ENCODE measurements around the gene PANK4.
"Not testable (repeated sequence)": the region's sequence is repeated elsewhere in the genome, so short reads cannot be mapped to it uniquely, and the experiment has no call there.

Gene PANK4

DNA sequence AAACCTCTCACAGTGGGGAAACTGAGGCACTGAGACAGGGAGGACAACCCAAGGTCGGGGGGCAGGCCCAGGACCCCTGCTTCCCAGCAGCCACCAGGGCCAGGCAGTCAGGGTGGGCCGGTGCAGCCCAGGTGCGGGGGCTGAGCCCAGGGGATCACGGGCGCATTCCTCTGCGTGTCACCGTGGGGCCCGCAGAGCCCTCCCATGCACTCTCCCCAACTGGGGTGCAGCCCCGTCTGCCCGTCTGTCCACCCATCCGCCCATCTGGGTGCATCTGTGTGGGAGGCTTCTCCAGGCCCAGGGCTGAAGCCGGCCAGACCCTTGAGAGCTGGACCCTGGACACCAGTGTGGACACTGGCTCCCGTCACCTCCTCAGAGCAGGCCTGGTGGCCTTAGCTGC, 53.2 kb downstream of the PANK4 start:
- DNase-seq = no peak

DNA sequence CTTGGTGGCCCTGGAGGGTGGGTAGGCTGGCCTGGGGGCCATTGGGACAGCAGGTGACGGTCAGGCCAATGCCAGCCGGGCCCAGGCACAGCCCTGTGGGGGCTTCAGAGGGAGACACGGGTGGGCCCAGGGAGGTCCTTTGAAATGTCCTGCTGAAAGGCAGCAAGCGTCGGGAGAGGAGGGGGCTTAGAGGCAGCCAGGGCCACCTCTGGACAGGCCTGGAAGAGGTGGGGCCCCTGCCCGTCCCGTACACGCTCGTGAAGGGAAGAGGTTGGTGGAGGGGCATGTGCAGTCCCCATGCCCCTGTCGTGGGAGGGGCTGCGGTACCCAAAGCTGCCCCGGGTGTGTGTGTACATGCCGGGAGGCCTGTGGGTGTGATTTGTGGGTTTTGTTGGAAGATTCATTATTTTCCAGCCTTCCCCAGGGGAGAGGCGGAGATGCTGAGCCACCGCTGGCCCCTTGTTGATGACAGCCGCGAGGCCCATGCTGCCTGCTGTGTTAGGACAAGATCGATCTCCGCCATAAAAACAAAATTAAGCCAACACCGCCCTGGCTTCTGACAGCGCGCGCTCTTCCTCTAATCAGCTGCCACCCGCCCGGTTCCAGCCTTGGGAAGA, 53.7 kb downstream of the PANK4 start:
- DNase-seq = no peak

DNA sequence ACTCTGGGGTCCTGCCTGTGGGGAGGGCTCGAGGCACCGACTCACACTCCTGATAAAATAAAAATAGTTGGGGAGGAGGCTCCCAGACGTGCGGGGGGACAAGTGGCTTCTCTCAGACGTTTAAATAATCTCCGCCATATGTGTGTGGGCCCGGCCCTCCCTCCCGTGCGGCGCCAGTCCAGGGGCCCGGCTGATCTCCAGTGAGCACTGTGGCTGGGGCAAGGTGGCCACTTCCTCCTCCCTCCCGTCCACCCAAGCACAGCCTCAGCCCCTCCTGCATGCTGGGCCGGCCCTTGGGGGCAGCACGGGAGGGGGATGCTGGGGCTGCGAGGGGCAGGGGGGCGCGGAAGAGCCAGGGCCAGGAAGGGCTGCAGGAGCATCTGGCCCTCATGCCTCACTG, 54.3 kb downstream of the PANK4 start:
- DNase-seq = no peak

DNA sequence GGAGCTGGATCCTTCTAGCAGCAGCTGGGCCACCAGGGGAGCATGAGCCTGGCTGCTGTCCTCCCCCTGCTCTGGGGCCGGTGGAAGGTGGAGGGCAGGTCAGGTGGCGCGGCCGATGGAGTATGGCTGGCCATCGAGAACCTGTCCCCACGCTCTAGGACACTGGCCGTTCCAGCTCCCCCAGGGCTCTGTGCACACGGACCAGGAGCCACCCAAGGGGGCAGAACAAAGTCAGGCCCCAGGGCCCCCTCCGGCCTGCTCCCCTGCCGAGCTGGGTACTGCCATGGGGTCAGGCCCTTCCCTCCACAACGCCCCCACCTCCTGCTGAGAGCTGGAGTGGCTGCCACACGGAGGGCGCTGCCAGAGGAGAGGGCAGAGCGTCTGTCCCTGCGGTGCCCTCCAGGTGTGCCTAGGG, 54.8 kb downstream of the PANK4 start:
- no peak for DNase-seq

DNA sequence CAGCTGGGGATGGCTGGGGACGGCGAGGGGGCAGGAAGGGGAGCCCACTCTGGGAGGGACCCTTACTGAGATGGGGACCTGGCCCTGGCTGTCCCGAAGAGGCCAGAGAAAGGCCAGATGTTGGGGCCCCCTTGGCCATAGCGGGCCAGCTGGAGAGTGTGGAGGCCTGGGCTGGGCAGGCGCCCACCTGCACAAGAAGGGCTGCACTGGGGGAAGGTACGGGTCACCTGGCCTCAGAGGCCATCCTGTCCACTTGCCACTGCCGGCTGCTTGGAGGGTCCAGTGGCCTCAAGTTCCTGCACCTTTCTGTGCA, 55.3 kb downstream of the PANK4 start:
- DNase-seq = no peak

- DNase-seq = no peak
Measured at GRCh38 chr1:2470290-2471158, 55.9 kb downstream of the PANK4 start.

GRCh38 chr1:2469103-2469940, 57.1 kb downstream of the PANK4 start:
- DNase-seq = no peak

DNA sequence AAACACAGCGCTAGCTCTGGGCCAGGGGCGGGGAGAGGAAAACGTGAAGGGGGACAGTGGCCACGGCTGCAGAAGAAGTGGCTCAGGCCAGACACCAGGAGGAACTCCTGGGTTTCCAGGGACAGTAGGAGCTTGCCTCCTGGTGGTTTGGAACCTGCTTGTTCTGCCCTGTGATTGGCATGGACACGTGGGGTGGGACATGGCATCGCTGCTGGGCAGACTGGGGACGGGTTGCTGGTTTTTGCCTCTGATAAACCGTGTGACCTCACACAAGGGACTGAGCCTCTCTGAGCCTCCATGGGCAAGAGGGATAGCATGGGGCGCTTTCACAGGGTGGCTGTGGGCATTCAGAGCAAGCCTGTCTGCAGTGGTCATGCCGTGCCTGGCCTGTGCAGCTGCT, 57.9 kb downstream of the PANK4 start:
- DNase-seq = no peak

GRCh38 chr1:2468041-2468472, 58.3 kb downstream of the PANK4 start:
- DNase-seq = peak; percentile 65

DNA sequence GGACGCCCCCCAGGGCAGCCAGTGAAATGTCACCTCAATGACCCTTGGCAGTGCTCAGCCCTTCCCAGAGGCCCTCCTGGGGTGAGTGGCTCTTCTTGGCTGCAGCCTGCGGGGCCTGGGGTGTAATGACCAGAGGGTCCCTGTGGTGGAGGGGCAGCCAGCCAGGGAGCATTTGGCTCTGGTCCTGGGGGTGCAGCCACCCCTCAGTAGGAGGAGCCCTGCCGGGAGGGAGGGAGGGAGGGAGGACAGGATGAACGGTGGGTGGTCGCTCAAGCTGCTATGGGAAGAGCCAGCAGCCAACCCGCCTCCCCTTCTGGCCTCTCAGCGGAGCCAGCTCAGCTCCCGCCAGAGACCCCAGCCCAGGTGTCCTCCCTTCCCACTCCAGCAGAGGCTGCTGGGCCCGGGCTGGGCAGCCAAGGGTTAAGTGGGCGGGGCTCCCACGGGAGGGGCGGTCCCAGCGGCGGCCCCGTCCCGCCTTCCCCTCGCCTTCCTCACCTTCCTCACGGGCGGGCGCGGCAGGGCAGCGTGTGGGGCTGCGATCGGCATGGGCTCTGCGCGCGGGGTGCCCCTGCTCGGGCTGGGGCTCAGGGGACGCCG, 59.3 kb downstream of the PANK4 start:
- DNase-seq = peak; percentile 60

DNA sequence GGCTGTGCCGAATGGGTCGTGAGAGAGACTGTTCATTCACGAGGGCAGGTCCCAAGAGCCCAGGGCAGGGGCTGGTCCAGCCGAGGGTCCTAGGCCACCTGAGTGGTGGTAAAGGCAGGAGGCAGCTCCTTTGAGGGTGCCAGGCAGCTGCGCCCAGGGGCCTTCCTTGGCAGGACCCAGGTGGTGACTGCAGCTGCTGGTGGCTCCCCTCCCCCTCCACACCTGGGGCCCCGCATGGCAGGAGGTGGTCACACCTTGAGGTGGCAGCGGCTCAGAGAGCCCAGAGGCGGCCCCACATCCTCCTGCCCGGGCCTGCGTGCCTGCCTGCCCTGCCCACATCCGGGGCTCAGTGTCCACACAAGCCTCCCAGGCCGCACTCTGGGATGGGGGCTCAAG, 60.1 kb downstream of the PANK4 start:
- no peak for DNase-seq

- no peak for DNase-seq
Measured at GRCh38 chr1:2465371-2466269, 60.8 kb downstream of the PANK4 start.

DNA sequence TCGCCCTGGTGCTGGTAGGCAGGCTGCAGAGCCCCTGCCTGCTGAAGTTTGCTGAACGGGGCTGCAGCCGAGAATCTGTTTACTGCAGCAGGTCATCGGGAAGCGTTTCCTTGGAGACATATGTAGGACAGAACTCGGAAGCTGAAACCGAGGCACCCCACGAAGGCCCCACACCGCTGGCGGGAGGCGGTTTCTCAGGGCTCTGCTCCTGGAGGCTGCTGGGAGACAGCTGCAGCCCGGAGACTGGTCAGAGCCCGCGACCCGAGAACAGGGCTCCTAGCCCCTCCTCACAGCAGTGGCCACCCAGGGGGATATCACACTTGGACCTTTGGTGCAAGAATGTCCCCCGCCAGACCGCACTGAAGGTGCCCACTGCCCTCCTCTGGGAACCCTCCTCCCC, 63.0 kb downstream of the PANK4 start:
- DNase-seq = no peak

DNA sequence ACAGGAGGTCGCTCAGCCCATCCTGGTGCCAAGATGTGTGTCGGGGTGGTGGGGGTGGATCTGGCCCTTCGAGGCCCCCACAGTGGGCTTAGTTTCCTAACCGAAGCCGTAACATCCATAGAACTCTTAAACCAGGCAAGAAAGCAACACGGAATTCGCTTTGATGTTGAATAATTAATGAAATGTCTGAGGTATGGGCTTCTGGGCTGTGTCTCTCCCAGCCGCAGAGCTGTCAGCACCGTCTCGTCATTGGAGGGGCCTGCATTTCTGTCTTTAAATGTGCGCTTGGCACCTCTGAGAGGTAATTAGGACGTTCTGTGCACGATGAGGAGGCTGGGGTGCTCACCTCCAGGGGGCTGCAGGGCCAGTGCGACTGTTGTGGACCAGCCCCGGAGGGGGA, 63.6 kb downstream of the PANK4 start:
- DNase-seq = no peak

DNA sequence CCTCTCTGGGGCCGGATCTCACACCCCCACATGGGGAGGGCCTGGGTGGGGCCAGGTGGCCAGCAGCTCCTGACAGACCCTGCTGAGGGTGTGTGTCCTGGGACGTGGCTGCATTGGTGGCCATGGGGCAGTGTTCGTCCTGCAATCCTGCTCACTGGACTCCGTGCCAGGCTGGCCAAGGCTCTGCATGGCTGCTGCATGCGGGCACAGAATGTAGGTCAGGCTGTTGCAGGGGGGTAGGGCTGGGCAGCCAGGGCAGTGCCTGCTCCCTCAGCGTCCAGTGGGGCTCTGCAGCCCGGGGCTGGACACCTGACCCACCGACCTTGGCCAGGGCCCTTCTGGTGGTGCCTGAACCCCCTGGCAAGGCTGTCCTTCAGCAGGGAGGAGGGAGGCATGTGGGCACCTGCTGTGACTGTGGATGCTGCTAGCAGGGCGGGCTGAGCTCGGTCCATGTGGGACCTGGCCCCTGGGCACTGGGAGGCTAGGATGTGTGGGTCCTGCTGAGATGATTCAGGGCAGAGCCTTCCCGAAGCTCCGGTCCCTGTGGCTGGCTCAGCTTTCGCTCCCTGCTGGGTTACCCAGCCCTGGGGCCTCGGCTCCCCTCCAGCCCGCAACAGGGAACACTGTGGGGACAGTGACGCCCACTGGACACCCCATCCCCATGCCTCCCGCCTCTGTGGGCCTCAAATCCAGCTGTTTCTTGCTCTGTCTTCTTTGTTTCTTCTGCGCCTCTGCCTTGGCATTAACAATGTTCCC, 65.2 kb downstream of the PANK4 start:
- no peak for DNase-seq

DNA sequence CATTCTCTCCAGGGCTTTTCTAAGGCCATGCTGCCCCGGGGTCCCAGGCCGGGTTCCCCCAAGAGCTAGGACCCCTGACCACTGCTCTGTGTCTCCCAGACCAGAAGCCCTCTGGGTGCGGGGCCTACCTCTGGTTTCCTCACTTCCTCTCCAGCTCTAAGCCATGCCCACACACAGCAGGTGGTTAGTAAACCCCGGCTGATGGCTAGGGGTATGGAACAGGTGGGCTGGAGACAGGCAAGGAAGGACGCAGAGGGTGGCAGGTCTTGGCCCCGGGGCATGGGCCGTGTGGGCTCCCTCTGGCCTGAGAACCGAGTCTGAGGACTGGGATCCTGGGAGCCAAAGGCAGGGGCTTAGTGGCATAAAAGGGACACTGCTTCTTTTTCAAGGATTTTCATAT, 66.2 kb downstream of the PANK4 start:
- no peak for DNase-seq

- DNase-seq = no peak
Measured at GRCh38 chr1:2459757-2460156, 66.6 kb downstream of the PANK4 start.

- not testable (repeated sequence) for DNase-seq
Measured at GRCh38 chr1:2459102-2459753, 67.2 kb downstream of the PANK4 start.

DNA sequence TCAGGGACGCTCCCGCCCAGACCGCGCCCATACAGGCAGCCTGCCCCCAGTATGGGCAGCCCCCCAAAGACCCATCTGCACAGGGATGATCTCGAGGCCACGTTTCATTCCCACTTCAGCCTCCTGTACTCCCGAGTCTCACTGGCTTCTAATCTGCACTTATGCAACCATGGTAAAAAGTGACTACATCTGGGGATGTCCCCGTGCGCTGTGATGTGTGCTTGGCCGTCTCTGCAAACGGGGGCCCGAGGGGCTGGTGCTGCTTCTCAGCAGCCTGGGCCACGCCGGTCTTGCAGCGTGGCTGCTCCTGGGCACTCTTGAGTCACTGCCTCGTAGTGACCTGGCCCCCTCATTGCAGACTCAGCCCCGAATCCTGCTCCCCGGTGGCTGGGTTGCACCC, 67.7 kb downstream of the PANK4 start:
- DNase-seq = no peak
